Measurements from ENCODE around the gene ANGEL1.

DNA sequence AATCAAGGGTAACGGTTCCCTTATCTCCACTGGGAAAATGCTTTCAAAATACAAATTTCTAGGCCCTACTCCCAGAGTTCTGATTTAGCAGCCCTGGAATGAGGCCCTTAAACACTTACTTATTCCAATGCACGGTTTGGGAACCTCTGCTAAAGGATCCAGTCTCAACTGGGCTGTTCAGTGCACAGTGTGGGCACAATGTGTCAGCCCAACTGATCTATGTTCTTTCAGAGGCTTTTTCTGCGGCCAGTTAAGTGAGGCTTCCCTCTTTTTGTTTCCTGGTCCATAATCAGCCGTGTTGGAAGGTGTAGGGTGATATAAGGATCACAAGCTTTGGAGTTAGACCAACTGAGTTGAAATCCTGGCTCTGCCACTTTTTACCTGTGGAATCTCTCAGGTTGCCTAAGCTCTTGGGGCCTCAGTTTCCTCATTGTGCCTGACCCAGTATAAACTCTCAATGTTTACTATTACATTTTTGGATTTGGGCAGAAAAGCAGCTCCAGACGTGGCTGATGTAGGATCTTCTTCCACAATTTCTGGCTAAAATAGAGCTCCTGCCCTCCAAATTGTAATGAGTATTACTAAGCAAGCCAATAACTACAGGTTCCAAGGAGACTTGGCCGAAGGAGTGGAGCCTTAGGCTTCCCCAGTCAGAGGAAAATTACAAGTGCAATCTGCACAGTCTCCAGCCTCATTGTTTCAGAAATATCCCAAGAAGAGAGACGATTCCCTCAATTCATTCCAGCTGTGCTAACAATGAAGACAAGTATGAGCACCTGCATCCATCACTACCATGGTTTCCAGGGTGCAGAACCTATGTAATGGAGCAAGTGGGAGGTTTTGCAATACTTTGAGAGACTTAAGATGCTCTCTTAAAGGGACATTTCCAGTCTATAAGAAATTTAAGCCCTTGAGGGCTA lies 2.3 kb upstream of the ANGEL1 start:
- TF ChIP-seq, protein P1, sequence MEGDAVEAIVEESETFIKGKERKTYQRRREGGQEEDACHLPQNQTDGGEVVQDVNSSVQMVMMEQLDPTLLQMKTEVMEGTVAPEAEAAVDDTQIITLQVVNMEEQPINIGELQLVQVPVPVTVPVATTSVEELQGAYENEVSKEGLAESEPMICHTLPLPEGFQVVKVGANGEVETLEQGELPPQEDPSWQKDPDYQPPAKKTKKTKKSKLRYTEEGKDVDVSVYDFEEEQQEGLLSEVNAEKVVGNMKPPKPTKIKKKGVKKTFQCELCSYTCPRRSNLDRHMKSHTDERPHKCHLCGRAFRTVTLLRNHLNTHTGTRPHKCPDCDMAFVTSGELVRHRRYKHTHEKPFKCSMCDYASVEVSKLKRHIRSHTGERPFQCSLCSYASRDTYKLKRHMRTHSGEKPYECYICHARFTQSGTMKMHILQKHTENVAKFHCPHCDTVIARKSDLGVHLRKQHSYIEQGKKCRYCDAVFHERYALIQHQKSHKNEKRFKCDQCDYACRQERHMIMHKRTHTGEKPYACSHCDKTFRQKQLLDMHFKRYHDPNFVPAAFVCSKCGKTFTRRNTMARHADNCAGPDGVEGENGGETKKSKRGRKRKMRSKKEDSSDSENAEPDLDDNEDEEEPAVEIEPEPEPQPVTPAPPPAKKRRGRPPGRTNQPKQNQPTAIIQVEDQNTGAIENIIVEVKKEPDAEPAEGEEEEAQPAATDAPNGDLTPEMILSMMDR (IDR thresholded peaks at IDR 0.05; ENCODE audit: poor library complexity) = no peak
- no peak for TF ChIP-seq EZH2 (IDR thresholded peaks at IDR 0.05; ENCODE audit: borderline replicate concordance)
